ENCODE measurements around the gene SOS1. TPM values are rescaled to one million over a fixed set of nuclear protein-coding genes. Genes with fewer than 3 reads are reported as not detected.

The SOS1 gene
- total and polyA plus RNA-seq, 2 of the 13 experiments (the other 11 are each of a cell fraction or from before 2014, with no cell fraction given) = 20.8 to 60.4 TPM

- no TSS peak for BruUV-seq (replicated peaks)
- DNase-seq (ENCODE audit: low spot score) (no peak), ATAC-seq (no peak), FAIRE-seq (no peak)
- 96% methylated on average over 4 of the region's 4 CpGs for WGBS (ENCODE audit: low lambda C conversion rate)
- H3K4me1 ChIP-seq (ENCODE audit: insufficient read depth, low read length) = no peaks in the 10 kb centered on the region
- POLR2A ChIA-PET = no interaction called here
- H3K9me3 ChIP-seq (ENCODE audit: low read length) = no peaks in the 10 kb centered on the region
- no peak overlapping the region for H3K4me3 ChIP-seq (replicated peaks in 1 of 3; ENCODE audit: insufficient read depth in 1 of 3, low read depth in 2 of 3, low read length in 3 of 3)
- no peaks in the 10 kb centered on the region for H3K27me3 ChIP-seq (ENCODE audit: control insufficient read depth in 1 of 2, insufficient read depth in 2 of 2, low read length in 2 of 2)
- H3K36me3 ChIP-seq (replicated peaks in 1 of 2; ENCODE audit: control insufficient read depth in 1 of 2, insufficient read depth in 2 of 2, low read length in 2 of 2) = peaks cover 6 to 33% of the 10 kb centered on the region in 2 experiments
- H3K27ac ChIP-seq (ENCODE audit: extremely low read length, insufficient read depth, low read length) = no peak overlapping the region
- intact Hi-C loops (cut with micrococcal nuclease; ENCODE audit: unreplicated experiment) = no loop called here
- no peak overlapping the region for H3K9ac ChIP-seq (ENCODE audit: insufficient read depth, low read depth, low read length)
- CTCF ChIA-PET (ENCODE audit: low intra/inter-chr PET ratio, low total read pairs) = no interaction called here
- no peak overlapping the region for H3K4me2 ChIP-seq (ENCODE audit: low read depth, low read length)
- H2AFZ ChIP-seq (ENCODE audit: low read length) = no peak overlapping the region
- H3K79me2 ChIP-seq (ENCODE audit: insufficient read depth, low read length) = no peaks in the 10 kb centered on the region
- in situ Hi-C loops (cut with HindIII; ENCODE audit: extremely low pct_ligation_motif_present, low pct_unique_long_range_greater_than_20kb) = no loop called here
- no peaks in the 10 kb centered on the region; the same call in 1 of the 2 replicates for H4K20me1 ChIP-seq (ENCODE audit: insufficient read depth, low read length)
- TF ChIP-seq SKI (IDR thresholded peaks at IDR 0.05; ENCODE audit: partially characterized antibody) (no peak), LRRFIP1 (CRISPR knock-in tag; conservative IDR thresholded peaks at IDR 0.05) (no peak), SAFB2 (CRISPR knock-in tag; IDR thresholded peaks at IDR 0.05; ENCODE audit: borderline replicate concordance, low read depth) (no peak), JUNB (CRISPR knock-in tag; IDR thresholded peaks at IDR 0.05; ENCODE audit: borderline replicate concordance) (no peak), SP1 (IDR thresholded peaks at IDR 0.05) (no peak), SP1 (CRISPR knock-in tag; IDR thresholded peaks at IDR 0.05) (no peak), NFRKB (IDR thresholded peaks at IDR 0.05) (no peak), ADNP (CRISPR knock-in tag; IDR thresholded peaks at IDR 0.05) (no peak), HOXA9 (CRISPR knock-in tag; IDR thresholded peaks at IDR 0.05; ENCODE audit: borderline replicate concordance) (no peak), MXD4 (CRISPR knock-in tag; IDR thresholded peaks at IDR 0.05) (no peak)
- TF ChIP-seq, protein P1, sequence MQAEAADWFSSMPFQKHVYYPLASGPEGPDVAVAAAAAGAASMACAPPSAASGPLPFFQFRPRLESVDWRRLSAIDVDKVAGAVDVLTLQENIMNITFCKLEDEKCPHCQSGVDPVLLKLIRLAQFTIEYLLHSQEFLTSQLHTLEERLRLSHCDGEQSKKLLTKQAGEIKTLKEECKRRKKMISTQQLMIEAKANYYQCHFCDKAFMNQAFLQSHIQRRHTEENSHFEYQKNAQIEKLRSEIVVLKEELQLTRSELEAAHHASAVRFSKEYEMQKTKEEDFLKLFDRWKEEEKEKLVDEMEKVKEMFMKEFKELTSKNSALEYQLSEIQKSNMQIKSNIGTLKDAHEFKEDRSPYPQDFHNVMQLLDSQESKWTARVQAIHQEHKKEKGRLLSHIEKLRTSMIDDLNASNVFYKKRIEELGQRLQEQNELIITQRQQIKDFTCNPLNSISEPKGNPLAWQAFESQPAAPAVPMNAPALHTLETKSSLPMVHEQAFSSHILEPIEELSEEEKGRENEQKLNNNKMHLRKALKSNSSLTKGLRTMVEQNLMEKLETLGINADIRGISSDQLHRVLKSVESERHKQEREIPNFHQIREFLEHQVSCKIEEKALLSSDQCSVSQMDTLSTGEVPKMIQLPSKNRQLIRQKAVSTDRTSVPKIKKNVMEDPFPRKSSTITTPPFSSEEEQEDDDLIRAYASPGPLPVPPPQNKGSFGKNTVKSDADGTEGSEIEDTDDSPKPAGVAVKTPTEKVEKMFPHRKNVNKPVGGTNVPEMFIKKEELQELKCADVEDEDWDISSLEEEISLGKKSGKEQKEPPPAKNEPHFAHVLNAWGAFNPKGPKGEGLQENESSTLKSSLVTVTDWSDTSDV (CRISPR knock-in tag; IDR thresholded peaks at IDR 0.05) = no peak
- TF ChIP-seq, protein P2, sequence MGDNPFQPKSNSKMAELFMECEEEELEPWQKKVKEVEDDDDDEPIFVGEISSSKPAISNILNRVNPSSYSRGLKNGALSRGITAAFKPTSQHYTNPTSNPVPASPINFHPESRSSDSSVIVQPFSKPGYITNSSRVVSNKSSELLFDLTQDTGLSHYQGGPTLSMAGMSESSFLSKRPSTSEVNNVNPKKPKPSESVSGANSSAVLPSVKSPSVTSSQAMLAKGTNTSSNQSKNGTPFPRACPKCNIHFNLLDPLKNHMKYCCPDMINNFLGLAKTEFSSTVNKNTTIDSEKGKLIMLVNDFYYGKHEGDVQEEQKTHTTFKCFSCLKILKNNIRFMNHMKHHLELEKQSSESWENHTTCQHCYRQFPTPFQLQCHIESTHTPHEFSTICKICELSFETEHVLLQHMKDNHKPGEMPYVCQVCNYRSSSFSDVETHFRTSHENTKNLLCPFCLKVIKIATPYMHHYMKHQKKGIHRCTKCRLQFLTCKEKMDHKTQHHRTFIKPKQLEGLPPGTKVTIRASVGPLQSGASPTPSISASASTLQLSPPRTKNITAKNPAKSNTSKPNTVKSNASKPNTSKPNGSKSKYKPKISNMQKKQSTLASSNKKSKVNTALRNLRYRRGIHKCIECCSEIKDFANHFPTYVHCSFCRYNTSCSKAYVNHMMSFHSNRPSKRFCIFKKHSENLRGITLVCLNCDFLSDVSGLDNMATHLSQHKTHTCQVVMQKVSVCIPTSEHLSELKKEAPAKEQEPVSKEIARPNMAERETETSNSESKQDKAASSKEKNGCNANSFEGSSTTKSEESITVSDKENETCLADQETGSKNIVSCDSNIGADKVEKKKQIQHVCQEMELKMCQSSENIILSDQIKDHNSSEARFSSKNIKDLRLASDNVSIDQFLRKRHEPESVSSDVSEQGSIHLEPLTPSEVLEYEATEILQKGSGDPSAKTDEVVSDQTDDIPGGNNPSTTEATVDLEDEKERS (CRISPR knock-in tag; IDR thresholded peaks at IDR 0.05) = no peak
These were observed 96.0 kb downstream of the SOS1 start for GRCh38 chr2:39024833-39025232.

Data from HepG2 (cell line).